GM19035 (cell line): Measurements from ENCODE around the gene PSD2.

Source experiments
- ATAC-seq: cut with Tn5 transposase; IDR thresholded peaks from one replicate; pipeline ENCODE4 v1.9.1; 2021; ENCODE audit not compliant: unreplicated experiment

Gene PSD2

GRCh38 chr5:139835656-139836055 is 40.0 kb downstream of the PSD2 start:
- no peak for ATAC-seq

- ATAC-seq, result no peak
Observed at GRCh38 chr5:139836469-139837208, 41.0 kb downstream of the PSD2 start.

GRCh38 chr5:139837711-139838380 is 42.2 kb downstream of the PSD2 start:
- no peak for ATAC-seq

DNA sequence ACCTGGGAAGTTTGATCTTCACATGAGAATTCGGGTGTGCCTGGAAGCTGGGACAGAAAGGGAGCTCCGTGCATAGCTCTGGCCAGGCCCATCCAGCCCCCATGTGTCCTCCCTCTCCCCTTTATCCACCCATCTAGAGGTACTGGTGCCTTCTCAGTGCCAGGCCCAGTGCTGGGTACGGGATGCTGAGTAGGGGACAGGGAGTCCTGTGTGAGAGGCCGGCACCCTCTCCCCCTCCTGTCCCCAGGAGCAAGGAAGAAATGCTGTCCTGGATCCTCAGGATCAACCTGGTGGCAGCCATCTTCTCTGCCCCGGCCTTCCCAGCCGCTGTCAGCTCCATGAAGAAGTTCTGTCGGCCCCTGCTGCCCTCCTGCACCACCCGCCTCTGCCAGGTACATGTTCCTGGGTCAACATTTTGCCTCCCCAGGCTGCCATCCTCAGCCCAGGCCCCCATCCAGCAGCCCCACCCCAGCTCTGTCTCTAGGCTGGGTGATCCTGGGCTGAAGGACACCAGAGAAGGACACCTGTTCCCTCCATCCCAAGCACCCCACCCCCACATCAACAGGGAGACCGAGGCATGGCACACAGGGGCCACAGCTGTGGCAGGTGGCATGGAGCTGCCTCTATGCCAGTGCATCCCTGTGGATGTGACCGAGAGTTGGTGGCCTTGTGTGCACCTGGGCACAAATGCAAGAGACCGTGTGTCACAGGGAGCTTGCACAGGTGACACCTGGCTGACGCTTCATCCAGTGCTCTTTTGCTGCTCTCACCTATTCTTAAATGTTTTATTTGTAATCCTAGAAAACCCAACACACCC is 43.0 kb downstream of the PSD2 start:
- no peak for ATAC-seq

- ATAC-seq, result no peak
Observed at GRCh38 chr5:139839232-139839815, 43.7 kb downstream of the PSD2 start.

DNA sequence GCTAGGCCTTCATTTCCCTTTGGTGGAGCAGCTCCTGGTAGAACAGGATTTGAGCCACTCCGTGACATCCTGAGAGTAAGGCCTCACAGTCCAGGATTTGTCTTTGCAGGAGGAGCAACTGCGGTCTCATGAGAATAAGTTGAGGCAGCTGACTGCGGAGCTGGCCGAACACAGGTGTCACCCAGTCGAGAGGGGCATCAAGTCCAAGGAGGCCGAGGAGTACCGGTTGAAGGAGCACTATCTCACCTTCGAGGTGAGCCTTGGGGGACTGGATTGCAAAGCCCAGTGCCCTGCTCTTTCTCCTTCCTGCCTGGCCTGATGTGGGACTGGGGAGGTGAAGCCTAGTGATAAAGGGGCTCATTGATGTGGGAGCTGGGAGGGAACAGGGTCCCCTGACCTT is 44.3 kb downstream of the PSD2 start:
- no peak for ATAC-seq

GRCh38 chr5:139841549-139841948 is 45.9 kb downstream of the PSD2 start:
- ATAC-seq, result no peak

- no peak for ATAC-seq
Observed at GRCh38 chr5:139842321-139842720, 46.7 kb downstream of the PSD2 start.

DNA sequence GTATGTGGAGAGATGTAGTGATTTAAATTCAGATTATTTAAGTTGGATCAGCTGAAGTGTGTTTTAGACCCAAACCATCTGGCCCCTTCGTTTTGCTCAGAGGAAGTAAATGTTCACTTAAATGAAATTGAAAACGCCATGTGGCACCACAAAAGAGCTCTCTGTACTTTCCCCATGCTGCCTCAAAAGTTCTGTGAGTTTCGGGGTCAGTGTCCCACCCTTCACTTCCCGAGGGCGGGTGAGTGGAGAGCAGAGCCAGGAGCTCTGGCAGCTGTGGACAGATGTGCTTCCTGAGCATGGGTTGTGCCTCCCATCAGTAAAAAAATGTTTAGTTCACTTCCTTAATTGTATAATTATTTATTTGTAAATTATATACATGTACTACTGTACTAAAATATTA is 48.4 kb downstream of the PSD2 start:
- ATAC-seq, result no peak

DNA sequence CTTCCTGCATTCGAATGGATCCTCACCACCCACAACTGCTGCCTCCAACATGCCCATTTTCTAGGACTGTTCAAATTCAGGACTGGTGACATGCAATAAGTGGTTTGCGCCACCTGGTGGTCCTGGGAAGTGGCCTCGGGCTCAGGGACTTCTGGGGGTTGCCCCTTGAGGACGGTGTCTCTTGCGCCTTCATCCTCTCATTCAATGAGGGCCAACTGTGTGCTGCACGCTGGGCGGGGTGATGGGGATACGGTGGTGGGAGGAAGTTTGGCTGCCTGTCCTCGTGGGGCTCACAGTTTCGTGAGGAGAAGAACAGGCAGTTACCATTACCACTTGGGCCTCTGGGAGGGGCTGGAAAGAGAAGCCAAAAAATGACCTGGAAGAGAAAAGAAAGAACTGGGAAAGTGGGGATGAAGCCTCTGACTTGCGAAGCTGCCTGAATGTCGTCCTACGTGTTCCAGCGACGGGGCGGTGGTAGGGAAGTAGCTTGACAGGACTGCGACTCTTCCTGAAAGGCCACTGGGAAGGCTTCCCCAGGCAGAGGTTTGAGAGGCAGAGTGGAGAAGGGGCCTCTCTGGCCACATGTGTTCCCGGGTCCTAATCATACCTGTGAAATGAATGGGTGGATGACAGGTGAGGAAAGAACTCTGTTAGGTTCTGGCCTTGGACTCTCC is 49.0 kb downstream of the PSD2 start:
- ATAC-seq, result no peak

DNA sequence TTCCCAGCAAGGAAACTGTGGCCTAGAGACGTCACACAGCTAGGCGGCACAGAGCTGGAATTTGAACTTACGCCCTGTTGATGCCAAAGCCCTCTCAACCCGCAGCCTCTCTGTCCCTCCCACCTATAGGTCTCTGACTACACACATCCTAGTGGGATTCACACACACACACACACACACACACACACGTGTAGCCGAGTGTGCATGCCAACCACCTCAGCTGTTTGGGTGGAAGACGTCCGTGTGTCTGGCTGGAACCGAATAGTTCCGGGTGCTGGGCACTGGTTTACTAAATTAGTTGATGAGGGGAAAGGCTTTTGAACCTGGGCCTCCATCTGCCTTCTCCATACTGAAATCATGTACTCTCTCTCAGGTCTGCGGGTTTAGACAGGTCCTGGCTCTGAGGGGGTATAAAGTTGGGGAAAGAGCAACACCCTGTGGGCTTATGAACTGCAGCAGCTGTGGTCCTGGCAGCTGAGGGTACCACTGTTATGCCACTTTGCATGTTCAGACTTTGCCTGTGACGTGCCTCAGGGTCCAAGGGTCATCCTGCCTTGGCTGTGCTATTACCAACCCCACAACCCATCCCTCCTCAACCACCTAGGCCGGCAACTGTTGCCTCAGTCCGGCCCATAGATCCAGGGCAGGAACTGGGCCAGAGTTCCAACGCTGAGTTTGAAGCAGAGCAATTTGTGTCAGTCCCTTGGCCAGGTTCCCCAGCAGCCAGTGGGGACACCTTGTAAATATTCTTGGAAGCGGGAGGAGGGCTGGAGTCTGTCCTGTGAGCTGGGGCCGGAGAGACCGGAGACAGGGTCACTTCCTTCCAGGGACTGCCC is 50.5 kb downstream of the PSD2 start:
- ATAC-seq, result no peak

- ATAC-seq, result no peak
Observed at GRCh38 chr5:139847091-139847490, 51.5 kb downstream of the PSD2 start.

DNA sequence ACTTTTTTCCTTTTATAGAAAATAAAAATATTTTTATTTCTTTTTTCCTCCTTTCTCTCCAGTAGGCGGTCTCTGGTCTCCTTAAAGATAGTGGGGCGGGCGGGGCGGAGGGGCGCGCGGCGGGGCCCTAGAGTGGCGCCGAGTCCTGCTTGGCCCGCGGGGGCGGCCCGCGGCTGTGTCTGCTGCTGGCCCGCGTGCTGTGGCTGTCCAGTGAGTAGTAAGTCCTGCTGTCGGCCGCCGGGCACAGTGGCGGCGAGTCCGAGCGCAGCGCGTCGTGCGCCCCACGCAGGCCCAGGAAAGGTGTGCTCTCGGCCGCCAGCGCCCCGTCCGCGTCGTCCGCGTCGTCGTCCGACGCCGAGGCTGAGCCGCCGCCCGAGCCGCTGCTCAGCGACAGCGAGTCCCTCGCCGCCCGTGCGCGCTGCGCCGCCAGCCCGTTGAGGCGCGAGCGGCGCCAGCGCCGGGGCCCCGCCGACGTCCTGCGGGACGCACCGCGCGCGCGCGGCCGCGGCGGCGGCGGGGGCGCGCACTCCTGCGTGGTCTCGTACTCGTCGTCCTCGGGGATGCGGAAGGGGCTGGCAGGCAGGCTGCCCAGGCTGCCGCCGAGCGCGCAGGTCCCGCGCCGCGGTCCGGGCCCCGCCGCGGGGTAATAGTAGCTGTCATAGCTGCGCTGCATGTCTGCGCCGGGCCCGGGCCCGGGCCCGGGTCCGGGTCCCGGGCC is 52.3 kb downstream of the PSD2 start:
- peak; percentile 75 for ATAC-seq

DNA sequence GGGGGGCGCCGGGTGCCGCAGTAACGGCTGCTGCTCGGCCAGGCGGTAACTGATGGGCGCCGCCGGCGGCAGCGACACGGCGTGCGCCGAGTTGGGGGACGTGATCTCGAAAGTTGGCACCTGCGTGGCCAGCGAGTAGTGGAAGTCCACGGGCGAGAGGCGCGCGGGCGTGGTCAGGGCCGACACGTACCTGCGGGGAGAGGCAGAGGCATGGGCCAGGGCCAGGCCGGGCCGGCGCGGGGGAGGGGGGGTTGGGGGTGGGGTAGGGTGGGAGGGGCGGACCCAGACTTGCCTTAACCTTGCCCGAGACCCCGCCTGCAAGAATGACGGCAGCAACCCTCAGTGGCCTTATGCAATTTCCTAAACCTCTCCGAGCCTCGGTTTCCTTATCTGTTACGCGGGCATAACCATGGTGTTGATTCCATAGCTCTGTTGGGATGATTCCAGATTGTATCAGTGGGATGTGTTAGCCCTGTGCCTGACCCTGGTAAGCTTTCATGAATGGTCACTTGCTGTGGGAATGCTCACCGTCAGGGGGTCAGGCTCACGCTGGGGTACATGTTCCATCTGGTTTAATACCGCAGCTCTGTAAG is 53.0 kb downstream of the PSD2 start:
- peak; percentile 41 for ATAC-seq

GRCh38 chr5:139849501-139849900 is 53.9 kb downstream of the PSD2 start:
- no peak for ATAC-seq

DNA sequence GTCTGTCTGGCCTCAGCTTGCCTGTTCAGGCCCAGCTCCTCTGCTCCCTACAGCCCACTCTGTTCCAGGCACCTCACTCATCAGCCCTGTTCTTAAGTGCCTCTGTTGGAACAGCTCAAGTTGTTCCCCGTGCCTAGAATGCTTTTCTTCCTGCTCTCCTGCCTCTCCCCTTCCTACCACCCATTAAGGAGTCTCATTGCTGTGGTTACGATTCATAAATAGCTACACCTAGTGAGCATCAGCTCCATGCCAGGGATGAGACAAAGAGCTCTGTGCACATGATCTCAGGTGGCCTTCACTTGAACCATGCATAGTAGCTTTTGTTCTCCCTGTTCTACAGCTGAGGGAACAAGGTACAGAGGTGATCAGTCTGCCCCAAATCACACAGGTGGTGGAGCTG is 54.3 kb downstream of the PSD2 start:
- no peak for ATAC-seq

DNA sequence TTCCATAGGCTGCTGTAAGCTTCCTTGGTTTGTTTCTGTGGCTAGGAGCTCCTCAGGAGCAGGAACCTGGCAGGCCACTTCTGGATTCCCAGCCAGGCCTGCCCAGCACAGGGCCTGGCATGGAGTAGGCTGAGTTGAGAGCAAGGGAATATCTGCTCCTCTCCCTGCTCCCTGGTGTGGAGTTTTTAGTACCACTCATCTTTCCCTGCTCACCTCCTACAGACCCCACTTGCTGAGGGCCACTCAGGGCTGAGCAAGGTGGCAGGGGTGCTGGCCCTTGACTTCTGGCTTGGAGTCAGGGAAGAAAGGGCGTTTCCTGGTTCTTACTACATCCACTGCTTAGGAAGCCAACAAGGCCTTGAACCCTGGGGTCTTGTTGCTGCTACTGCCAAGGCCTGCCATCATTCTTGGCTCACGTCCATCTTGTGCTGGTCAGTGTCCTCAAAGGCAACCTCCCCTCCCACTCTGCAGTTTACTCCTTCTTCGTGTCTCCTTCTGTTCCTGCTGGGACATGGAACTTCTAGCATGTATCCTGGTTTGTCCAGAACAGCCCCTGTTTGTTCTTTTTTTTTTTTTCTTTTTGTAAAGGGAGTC is 54.9 kb downstream of the PSD2 start:
- no peak for ATAC-seq

DNA sequence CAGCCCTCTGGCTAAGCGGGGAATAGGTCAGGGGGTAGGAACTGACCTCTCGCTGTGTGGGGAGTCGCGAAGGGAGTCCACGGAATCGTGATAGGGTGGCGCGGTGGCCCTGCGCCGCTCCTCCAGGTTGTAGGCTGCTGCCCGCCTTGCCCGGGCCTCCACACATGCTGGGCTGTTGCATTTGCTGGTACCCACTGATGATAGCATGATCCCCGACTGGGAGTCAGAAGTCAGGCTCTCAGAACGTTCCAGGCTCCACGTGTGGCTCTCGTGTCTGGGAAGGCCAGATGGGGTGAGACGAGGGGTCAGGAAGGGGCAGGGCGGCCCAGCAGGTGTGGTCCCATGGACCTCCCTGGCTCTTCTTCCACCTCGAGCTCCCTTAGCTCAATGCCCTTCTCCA is 56.0 kb downstream of the PSD2 start:
- ATAC-seq, result no peak

GRCh38 chr5:139852696-139853095 is 57.1 kb downstream of the PSD2 start:
- no peak for ATAC-seq
